HG03521 (cell line): ENCODE measurements around the gene RDH5.

Source experiments
- ATAC-seq: cut with Tn5 transposase; IDR thresholded peaks from one replicate; pipeline ENCODE4 v1.9.1; 2021; ENCODE audit warnings: mild to moderate bottlenecking, moderate library complexity; ENCODE audit not compliant: unreplicated experiment

RDH5 gene

DNA sequence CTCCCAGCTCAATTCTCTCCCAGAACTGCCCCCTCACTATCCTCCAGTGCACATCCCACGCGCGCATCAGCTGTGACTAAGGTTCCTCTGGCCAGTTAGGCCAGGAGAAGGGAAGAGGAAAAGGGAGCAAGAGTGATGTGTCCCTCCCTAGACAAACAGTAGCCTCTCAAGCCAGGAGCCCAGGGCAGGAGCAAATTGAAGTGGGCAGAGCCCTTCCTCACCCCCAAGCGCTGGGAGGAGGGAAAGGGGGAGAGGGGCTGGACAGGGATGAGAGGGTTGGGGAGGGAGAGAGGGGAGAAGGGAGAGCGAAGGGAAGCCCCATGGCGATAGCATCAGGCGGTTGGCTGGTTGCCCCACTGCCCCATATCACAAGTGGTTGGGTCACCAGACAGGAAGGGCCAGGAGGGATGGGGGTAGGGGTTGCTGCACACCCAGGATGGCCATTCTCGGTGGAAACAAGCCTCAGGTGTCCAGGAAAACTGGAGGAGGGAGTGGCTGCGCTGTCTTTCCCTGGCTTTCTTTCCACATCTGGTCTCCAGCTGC, 7.5 kb downstream of the RDH5 start:
- ATAC-seq: no peak

GRCh38 chr12:55728186-55728938, 8.2 kb downstream of the RDH5 start:
- ATAC-seq: no peak

- ATAC-seq: peak; percentile 68
Observed at GRCh38 chr12:55728939-55729818, 9.0 kb downstream of the RDH5 start, which contains the start of gene CD63. Gene CD63, minus strand, starts transcription at chr12:55729009. Its CDS starts 668 bp downstream, at chr12:55728341.

DNA sequence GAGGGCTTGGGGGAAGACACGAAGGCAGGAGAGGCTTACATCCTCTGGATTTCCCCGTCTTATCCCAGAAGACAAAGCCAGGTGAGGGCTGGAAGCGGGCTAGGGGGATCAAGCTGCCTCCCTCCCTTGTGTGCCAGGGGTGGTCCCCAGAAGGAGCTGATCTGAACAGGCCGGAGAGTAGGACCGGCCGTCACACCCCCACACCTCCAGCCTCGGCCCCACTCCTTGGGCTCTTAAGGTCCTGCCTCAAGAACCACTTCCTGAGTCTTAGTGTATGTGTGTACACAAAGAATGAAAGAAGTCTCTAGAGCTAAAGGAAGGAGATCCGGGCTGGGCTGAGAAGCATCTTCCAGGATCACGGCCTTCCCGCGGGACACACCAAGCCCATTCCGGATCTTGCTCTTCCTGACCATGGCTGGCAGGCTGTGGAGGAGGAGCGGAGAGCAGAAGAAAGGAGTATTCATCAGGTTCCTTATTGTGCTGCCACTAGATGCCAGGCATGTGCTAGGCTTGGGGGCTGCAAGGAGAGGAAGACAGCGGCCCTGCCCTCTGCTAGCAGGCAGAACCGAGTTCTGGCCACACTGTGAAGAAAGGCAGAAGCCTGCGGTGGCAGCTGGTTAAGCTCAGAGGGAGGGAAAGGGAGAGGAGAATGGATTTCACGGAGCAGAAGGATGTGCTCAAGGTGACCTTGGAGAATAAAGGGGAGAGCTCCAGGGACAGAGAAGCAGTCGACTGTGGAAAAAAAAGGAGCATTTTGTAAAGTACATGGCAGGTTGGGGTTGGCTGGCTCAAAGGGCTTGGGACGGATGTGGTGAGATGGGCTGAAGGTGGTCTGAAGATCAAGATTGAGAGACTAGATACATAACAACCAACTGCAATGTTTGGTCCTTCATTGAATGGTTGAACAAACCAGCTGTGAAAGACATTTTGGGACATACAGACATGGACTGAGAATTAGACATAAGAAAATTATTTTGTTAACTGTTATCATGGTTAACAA, 9.9 kb downstream of the RDH5 start:
- ATAC-seq: peak; percentile 43

GRCh38 chr12:55732288-55732687, 12.1 kb downstream of the RDH5 start:
- ATAC-seq: no peak

DNA sequence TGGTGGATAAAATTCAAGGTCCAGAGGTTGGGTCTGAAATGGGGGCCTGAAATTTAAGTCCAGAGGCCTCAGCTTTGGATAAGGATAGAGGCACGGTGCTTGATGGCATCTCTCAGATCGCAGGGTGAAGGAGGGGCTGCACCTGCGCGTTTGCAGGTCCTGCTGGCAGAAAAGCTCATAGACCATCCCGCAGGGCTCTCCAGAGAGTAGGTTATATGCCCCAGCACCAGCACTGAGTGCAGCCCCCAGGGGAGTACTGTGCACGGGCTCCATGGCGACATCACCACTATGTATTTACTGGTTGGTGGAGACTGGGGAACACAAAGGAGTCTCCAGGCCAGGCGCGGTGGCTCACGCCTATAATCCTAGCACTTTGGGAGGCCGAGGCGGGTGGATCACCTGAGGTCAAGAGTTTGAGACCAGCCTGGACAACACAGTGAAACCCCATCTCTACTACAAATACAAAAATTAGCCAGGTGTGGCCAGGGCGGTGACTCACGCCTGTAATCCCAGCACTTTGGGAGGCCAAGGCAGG, 12.9 kb downstream of the RDH5 start:
- ATAC-seq: no peak

DNA sequence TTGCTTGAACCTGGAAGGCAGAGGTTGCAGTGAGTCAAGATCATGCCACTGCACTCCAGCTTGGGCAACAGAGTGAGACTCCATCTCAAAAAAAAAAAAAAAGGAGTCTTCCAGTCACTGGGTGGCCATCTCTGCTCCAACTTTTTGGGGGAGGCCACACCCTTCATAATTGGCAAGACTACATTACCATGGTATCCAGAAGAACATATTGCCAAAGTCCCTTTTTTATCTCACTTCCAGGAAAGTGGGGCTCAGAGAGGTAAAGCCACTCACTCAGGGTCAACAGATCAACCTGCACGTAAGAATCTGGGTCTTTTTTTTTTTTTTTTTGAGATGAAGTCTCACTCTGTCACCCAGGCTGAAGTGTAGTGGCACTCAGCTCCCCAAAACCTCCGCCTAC, 13.7 kb downstream of the RDH5 start:
- no peak for ATAC-seq

DNA sequence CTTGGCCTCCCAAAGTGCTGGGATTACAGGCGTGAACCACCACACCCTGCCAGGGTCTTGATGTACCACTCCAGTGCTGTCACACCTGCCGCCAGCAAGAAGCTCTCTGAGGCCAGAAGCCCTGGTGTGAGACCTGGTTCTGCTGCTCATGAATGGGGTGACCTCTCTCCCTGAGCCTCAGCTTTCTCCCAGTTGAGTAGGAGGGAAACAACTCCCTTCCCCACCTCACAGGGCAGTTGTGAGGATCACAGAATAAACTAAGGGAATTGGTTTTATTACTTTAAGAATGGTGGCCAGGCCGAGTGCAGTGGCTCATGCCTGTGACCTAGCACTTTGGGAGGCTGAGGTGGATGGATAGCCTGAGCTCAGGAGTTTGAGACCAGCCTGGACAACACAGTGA, 14.4 kb downstream of the RDH5 start:
- no peak for ATAC-seq

GRCh38 chr12:55736076-55736475, 15.9 kb downstream of the RDH5 start:
- ATAC-seq: no peak

GRCh38 chr12:55736780-55737580, 16.8 kb downstream of the RDH5 start:
- ATAC-seq: peak; percentile 35

DNA sequence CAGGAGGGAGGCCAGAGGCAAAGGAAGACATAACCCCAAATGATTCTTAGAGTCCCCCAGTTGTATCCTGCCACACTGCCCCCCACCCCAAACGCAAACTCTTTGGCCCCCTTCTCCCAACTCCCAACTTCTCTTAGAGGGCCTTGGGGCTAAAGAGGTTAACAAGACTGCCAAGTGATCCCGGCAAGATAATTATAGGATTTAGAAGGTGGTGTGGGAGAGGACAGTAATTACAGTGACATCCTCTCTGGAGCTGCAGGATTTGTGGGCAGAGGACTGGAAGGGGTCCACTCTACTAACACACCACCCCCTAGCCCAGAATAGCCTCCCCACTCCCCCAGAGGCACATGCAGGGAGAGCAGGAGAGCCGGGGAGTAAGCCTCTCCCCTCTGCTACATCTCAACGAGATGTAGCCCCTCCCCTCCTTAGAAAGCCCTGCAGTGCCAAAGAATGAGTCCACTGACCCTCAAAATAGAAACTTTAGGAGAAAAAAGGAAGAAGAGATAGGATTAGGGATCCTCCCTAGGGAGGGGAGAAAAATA, 17.5 kb downstream of the RDH5 start:
- ATAC-seq: no peak

- peak; percentile 77 for ATAC-seq
Observed at GRCh38 chr12:55738123-55739024, 18.2 kb downstream of the RDH5 start.

GRCh38 chr12:55739025-55739378, 18.8 kb downstream of the RDH5 start:
- no peak for ATAC-seq

DNA sequence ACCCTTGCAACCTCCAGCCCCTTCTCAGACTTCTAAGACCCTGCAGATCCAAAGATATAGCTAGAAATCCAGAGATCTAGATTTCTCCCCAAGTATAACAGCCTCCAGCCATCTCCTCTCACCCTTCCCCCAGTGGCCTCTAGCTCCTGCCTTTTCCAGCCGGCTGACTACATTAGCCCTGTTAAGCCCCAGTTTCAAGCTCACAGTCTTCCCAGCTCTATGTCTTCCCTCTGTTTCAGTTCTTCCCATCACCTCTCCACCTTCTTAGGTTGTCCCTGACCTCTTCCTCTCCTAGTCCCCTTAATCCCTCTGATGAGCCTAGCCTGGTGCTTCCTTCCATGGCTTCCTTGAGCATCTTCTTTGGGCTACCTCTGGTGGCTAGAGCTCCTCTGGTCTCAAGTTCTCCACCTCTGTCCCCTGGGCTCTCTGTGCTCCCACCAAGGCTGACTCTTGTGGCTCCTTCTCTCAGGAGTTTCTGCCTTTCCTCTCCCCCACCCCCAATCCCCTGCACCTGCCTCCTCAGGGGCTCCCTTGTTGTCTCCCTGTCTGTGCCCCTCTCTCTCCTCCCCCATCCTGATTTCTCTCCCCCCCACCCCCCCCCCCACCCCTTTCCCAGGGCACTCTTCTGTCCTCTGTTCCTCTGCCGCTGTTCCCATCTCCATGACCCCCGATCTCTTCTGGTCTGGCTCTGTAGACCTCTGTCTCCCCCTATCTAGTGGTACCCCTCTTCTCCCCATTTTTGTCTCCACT, 21.9 kb downstream of the RDH5 start:
- ATAC-seq: no peak

DNA sequence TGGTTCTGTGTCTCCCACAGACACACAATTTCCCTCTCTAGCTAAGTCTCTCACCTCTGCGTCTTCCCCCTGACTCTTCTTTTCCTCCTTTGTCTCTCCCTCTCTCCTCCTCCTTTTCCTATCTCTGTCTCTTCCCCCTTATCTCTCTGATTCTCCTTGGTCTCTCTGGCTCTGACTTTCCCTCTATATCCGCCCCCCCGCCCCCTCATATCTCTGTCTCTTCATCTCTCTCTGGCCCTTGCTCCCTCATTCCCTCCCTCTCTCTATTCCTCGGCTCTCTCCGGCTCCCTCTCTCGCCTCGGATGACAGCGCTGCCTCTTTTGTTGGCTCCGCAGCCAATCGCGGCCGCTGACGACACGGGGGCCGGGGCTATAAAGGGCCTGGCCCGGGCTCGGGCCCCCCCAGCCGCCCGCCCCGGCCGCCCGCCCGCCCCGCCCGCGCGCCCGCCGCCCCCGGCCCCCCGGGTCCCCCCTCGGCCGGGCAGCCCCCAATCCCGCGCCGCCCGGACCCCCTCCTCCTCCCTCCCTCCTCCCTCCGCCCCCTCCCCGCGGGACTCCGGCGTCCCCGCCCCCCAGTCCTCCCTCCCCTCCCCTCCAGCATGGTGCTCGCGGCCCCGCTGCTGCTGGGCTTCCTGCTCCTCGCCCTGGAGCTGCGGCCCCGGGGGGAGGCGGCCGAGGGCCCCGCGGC, 22.7 kb downstream of the RDH5 start, which contains the start of gene GDF11:
Gene GDF11, plus strand, starts transcription at position 404 of the 687 bp plus-strand sequence. Its CDS starts 195 bp downstream, at position 599.
- ATAC-seq: no peak

GRCh38 chr12:55743406-55744339, 23.5 kb downstream of the RDH5 start:
- no peak for ATAC-seq
